DND-41 (cell line): Measurements from ENCODE around the gene MGP.

Experiments used
- EZH2 ChIP-seq: IDR thresholded peaks from 3 replicates; pipeline ENCODE4 v1.6.1; 2012; ENCODE audit warnings: borderline replicate concordance, low read depth, mild to moderate bottlenecking, moderate library complexity, low read length, inconsistent platforms; ENCODE audit not compliant: severe bottlenecking
- TF ChIP-seq, protein P1 (sequence below): IDR thresholded peaks from 2 replicates; pipeline ENCODE4 v1.5.1; 2012; ENCODE audit warnings: borderline replicate concordance, low read length, moderate library complexity, mild to moderate bottlenecking; ENCODE audit not compliant: poor library complexity, severe bottlenecking; ENCODE audit errors: extremely low read depth

DNA sequence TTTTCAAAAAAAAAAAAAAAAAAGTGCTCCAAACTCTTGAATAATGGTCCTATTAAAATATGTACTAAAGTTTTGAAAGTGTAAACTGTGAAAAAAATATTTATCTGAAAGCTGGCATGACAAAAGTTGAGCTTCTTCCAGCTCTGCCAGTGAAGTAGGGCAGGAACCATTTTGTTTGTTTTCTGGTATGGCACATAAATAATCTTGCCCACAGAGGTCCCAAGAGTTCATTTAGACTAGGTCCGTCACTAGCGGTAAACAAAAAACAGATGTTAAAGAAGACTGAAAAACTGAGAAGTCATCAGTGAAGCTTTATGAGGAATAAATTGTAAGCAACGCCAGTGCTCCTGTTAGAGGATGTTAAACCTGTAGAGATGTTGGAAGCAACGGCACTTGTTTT, 45.7 kb upstream of the MGP start:
- TF ChIP-seq, protein P1, sequence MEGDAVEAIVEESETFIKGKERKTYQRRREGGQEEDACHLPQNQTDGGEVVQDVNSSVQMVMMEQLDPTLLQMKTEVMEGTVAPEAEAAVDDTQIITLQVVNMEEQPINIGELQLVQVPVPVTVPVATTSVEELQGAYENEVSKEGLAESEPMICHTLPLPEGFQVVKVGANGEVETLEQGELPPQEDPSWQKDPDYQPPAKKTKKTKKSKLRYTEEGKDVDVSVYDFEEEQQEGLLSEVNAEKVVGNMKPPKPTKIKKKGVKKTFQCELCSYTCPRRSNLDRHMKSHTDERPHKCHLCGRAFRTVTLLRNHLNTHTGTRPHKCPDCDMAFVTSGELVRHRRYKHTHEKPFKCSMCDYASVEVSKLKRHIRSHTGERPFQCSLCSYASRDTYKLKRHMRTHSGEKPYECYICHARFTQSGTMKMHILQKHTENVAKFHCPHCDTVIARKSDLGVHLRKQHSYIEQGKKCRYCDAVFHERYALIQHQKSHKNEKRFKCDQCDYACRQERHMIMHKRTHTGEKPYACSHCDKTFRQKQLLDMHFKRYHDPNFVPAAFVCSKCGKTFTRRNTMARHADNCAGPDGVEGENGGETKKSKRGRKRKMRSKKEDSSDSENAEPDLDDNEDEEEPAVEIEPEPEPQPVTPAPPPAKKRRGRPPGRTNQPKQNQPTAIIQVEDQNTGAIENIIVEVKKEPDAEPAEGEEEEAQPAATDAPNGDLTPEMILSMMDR, result no peak
- TF ChIP-seq EZH2, result no peak
